HepG2 (cell line): Measurements from ENCODE around the gene LIN28B. TPM values are rescaled to one million over a fixed set of nuclear protein-coding genes. Genes with fewer than 3 reads are reported as not detected.

Experiments
- AKAP8 ChIP-seq: sonication (generic); formaldehyde crosslinking; IDR thresholded peaks from 2 replicates; pipeline ENCODE4 v1.5.1; 2020; ENCODE audit warnings: mild to moderate bottlenecking, missing genetic modification reagents
- ARNT2 ChIP-seq: sonication (generic); formaldehyde crosslinking; IDR thresholded peaks from 2 replicates; pipeline ENCODE4 v1.8.0; 2022; ENCODE audit warnings: mild to moderate bottlenecking, low read depth, missing genetic modification reagents, moderate library complexity
- CBX1 ChIP-seq: IDR thresholded peaks from one replicate; pipeline ENCODE4 v1.6.1; 2016; ENCODE audit warnings: antibody characterized with exemption, low read depth
- CHCHD3 ChIP-seq: sonication (generic); formaldehyde crosslinking; IDR thresholded peaks from 2 replicates; pipeline ENCODE4 v1.8.0; 2022; ENCODE audit warnings: mild to moderate bottlenecking, missing genetic modification reagents, moderate library complexity
- DNMT3B ChIP-seq: conservative IDR thresholded peaks from 2 replicates; pipeline ENCODE4 v1.6.1; 2016; ENCODE audit warnings: missing biosample characterization, control low read depth
- MTF1 ChIP-seq: sonication (generic); formaldehyde crosslinking; IDR thresholded peaks from 2 replicates; pipeline ENCODE4 v1.5.0; 2020; ENCODE audit warnings: missing genetic modification reagents
- MXI1 ChIP-seq: IDR thresholded peaks from 3 replicates; pipeline ENCODE4 v1.6.1; 2012; ENCODE audit warnings: low read depth, low read length, inconsistent platforms, borderline replicate concordance
- SRF ChIP-seq: IDR thresholded peaks from 2 replicates; pipeline ENCODE4 v1.6.1; 2011; ENCODE audit warnings: mild to moderate bottlenecking, low read depth, low read length, moderate library complexity
- SRSF9 ChIP-seq: fragments of 200-400 bp; formaldehyde crosslinking; IDR thresholded peaks from 2 replicates; pipeline ENCODE4 v1.6.1; 2018; ENCODE audit warnings: borderline replicate concordance, mild to moderate bottlenecking, low read depth, low read length; ENCODE audit not compliant: insufficient read depth, poor library complexity, severe bottlenecking
- TRIM24 ChIP-seq: sonication (generic); formaldehyde crosslinking; IDR thresholded peaks from 2 replicates; pipeline ENCODE4 v1.8.0; 2022; ENCODE audit warnings: mild to moderate bottlenecking, missing genetic modification reagents
- WIZ ChIP-seq: sonication (generic); formaldehyde crosslinking; IDR thresholded peaks from 2 replicates; pipeline ENCODE4 v1.5.1; 2020; ENCODE audit warnings: mild to moderate bottlenecking, missing genetic modification reagents
- ZFP41 ChIP-seq: sonication (generic); formaldehyde crosslinking; IDR thresholded peaks from 2 replicates; pipeline ENCODE4 v1.4.0; 2020; ENCODE audit warnings: mild to moderate bottlenecking, missing genetic modification reagents, borderline replicate concordance
- ZFP90 ChIP-seq: sonication (generic); formaldehyde crosslinking; IDR thresholded peaks from 2 replicates; pipeline ENCODE4 v1.8.0; 2022; ENCODE audit warnings: missing genetic modification reagents, mild to moderate bottlenecking, inconsistent platforms, borderline replicate concordance
- ZNF253 ChIP-seq: sonication (generic); formaldehyde crosslinking; IDR thresholded peaks from 2 replicates; pipeline ENCODE4 v1.8.0; 2022; ENCODE audit warnings: mild to moderate bottlenecking, missing genetic modification reagents, borderline replicate concordance
- ZNF33B ChIP-seq: sonication (generic); formaldehyde crosslinking; IDR thresholded peaks from 2 replicates; pipeline ENCODE4 v1.5.1; 2020; ENCODE audit warnings: mild to moderate bottlenecking, missing genetic modification reagents
- ZNF44 ChIP-seq: sonication (generic); formaldehyde crosslinking; IDR thresholded peaks from 2 replicates; pipeline ENCODE4 v1.5.1; 2020; ENCODE audit warnings: mild to moderate bottlenecking, missing genetic modification reagents
- ZNF484 ChIP-seq: sonication (generic); formaldehyde crosslinking; IDR thresholded peaks from 2 replicates; pipeline ENCODE4 v1.5.1; 2020; ENCODE audit warnings: mild to moderate bottlenecking, low read depth, missing genetic modification reagents, borderline replicate concordance
- ZNF547 ChIP-seq: sonication (generic); formaldehyde crosslinking; IDR thresholded peaks from 2 replicates; pipeline ENCODE4 v1.5.1; 2020; ENCODE audit warnings: mild to moderate bottlenecking, missing genetic modification reagents
- ZNF564 ChIP-seq: sonication (generic); formaldehyde crosslinking; IDR thresholded peaks from 2 replicates; pipeline ENCODE4 v1.8.1; 2023; ENCODE audit warnings: mild to moderate bottlenecking, missing genetic modification reagents
- ZNF672 ChIP-seq: sonication (generic); formaldehyde crosslinking; IDR thresholded peaks from 2 replicates; pipeline ENCODE4 v1.8.1; 2022; ENCODE audit warnings: missing genetic modification reagents
- ZNF747 ChIP-seq: sonication (generic); formaldehyde crosslinking; IDR thresholded peaks from 2 replicates; pipeline ENCODE4 v1.8.1; 2023; ENCODE audit warnings: missing genetic modification reagents, mild to moderate bottlenecking, borderline replicate concordance
- ZNF776 ChIP-seq: sonication (generic); formaldehyde crosslinking; IDR thresholded peaks from 2 replicates; pipeline ENCODE4 v1.4.0; 2020; ENCODE audit warnings: mild to moderate bottlenecking, missing genetic modification reagents
- polyA plus RNA-seq, 8 experiments: library from polyadenylated mRNA; depleted of rRNA in 3 of 8; stranded (reverse) in 7 of 8; unstranded in 1 of 8; fragments of >200 nt; fragmentation: Illumina TruSeq in 4 of 8; extraction: Trizol in 4 of 8; gene quantifications; 2 replicates each; pipeline versions ENCODE4 v1.2.1 to v1.2.3, GENCODE V29; 2011 to 2016; ENCODE audit warnings: low read depth in 4 of 8, missing spikeins in 1 of 8, mixed read lengths in 1 of 8; ENCODE audit not compliant: insufficient read depth in 1 of 8
- total RNA-seq, 5 experiments: library from RNA; depleted of rRNA; stranded (reverse); fragments of >200 nt; fragmentation: Illumina TruSeq; extraction: Trizol; gene quantifications; 2 replicates each; pipeline ENCODE4 v1.2.3, GENCODE V29; 2016; ENCODE audit warnings: low read depth in 1 of 5
- TF ChIP-seq, protein P1 (sequence below): sonication (generic); formaldehyde crosslinking; IDR thresholded peaks from 2 replicates; pipeline ENCODE4 v1.4.0; 2020; ENCODE audit warnings: missing genetic modification reagents
- TF ChIP-seq, protein P2 (sequence below): sonication (generic); formaldehyde crosslinking; IDR thresholded peaks from 2 replicates; pipeline ENCODE4 v1.4.0; 2020; ENCODE audit warnings: missing genetic modification reagents; ENCODE audit errors: not compliant biosample characterization
- TF ChIP-seq, protein P3 (sequence below): sonication (generic); formaldehyde crosslinking; IDR thresholded peaks from 2 replicates; pipeline ENCODE4 v1.4.0; 2020; ENCODE audit warnings: missing genetic modification reagents
- TF ChIP-seq, protein P4 (sequence below): sonication (generic); formaldehyde crosslinking; IDR thresholded peaks from 2 replicates; pipeline ENCODE4 v1.4.0; 2020; ENCODE audit warnings: missing genetic modification reagents
- TF ChIP-seq, protein P5 (sequence below): conservative IDR thresholded peaks from 2 replicates; pipeline ENCODE4 v1.6.1; 2018; ENCODE audit warnings: missing genetic modification reagents

LIN28B gene
- total and polyA plus RNA-seq, 2 of the 13 experiments (the other 11 are each of a cell fraction or from before 2014, with no cell fraction given) = 14.5 to 56.8 TPM

DNA sequence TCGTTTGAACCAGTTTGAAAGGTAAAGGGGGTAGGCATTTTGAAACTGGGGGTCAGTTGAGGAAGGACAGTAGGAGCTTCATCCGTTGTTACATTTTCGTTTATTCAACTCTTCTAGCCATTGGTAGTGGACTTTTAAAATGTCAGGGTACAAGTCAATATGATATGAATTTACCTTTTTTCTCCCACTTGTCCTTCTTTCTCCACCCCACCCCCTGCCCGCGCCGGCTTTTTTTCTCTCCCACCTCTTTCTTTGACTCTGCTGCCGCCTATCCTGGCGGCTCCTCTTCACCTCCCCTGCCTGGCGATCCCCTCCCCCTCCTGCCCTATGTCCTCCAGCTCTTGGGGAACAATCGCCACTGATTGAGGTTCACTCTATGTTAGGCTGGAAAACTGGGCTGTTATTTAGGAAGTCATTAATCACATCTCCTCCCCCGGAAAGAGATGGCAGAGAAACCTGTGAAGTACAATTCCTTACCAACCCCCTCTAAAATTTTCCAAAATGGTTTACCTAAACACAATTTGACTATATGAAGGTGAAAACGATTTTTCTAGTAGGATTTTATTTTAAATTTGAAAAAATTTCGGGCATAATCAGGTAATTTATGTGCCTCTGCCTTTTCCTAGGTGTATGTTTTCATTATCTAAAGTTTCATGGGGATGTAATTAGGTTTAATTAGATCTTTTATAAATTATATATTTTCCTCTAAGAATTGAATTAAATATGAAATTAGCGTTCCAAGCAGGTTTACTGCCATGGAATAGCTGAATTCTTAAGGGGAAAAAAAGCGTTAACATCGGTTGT, 778 bp upstream of the LIN28B start (continued):
- TF ChIP-seq, protein P1, sequence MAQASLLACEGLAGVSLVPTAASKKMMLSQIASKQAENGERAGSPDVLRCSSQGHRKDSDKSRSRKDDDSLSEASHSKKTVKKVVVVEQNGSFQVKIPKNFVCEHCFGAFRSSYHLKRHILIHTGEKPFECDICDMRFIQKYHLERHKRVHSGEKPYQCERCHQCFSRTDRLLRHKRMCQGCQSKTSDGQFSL (CRISPR knock-in tag) = no peak
- TF ChIP-seq AKAP8 (CRISPR knock-in tag) = no peak
- no peak for TF ChIP-seq MTF1 (CRISPR knock-in tag)
- no peak for TF ChIP-seq DNMT3B (CRISPR knock-in tag)
- no peak for TF ChIP-seq ZNF44 (CRISPR knock-in tag)
- TF ChIP-seq, protein P2, sequence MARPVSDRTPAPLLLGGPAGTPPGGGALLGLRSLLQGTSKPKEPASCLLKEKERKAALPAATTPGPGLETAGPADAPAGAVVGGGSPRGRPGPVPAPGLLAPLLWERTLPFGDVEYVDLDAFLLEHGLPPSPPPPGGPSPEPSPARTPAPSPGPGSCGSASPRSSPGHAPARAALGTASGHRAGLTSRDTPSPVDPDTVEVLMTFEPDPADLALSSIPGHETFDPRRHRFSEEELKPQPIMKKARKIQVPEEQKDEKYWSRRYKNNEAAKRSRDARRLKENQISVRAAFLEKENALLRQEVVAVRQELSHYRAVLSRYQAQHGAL (CRISPR knock-in tag) = no peak
- no peak for TF ChIP-seq ZNF747
- TF ChIP-seq, protein P3, sequence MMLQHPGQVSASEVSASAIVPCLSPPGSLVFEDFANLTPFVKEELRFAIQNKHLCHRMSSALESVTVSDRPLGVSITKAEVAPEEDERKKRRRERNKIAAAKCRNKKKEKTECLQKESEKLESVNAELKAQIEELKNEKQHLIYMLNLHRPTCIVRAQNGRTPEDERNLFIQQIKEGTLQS (CRISPR knock-in tag) = no peak
- TF ChIP-seq ZFP90 (CRISPR knock-in tag) = no peak
- TF ChIP-seq ARNT2 (CRISPR knock-in tag) = no peak
- TF ChIP-seq SRSF9 = no peak
- no peak for TF ChIP-seq ZNF672 (CRISPR knock-in tag)
- no peak for TF ChIP-seq WIZ
- TF ChIP-seq ZNF33B = no peak
- no peak for TF ChIP-seq ZNF484 (CRISPR knock-in tag)
- no peak for TF ChIP-seq MXI1
- no peak for TF ChIP-seq ZNF776 (CRISPR knock-in tag)
- TF ChIP-seq CHCHD3 (CRISPR knock-in tag) = no peak
- no peak for TF ChIP-seq CBX1
- TF ChIP-seq, protein P4, sequence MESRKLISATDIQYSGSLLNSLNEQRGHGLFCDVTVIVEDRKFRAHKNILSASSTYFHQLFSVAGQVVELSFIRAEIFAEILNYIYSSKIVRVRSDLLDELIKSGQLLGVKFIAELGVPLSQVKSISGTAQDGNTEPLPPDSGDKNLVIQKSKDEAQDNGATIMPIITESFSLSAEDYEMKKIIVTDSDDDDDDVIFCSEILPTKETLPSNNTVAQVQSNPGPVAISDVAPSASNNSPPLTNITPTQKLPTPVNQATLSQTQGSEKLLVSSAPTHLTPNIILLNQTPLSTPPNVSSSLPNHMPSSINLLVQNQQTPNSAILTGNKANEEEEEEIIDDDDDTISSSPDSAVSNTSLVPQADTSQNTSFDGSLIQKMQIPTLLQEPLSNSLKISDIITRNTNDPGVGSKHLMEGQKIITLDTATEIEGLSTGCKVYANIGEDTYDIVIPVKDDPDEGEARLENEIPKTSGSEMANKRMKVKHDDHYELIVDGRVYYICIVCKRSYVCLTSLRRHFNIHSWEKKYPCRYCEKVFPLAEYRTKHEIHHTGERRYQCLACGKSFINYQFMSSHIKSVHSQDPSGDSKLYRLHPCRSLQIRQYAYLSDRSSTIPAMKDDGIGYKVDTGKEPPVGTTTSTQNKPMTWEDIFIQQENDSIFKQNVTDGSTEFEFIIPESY (CRISPR knock-in tag) = no peak
- no peak for TF ChIP-seq TRIM24 (CRISPR knock-in tag)
- TF ChIP-seq, protein P5, sequence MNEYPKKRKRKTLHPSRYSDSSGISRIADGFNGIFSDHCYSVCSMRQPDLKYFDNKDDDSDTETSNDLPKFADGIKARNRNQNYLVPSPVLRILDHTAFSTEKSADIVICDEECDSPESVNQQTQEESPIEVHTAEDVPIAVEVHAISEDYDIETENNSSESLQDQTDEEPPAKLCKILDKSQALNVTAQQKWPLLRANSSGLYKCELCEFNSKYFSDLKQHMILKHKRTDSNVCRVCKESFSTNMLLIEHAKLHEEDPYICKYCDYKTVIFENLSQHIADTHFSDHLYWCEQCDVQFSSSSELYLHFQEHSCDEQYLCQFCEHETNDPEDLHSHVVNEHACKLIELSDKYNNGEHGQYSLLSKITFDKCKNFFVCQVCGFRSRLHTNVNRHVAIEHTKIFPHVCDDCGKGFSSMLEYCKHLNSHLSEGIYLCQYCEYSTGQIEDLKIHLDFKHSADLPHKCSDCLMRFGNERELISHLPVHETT (CRISPR knock-in tag) = no peak
- TF ChIP-seq ZNF564 = no peak
- TF ChIP-seq ZNF547 (CRISPR knock-in tag) = no peak
- TF ChIP-seq ZNF253 (CRISPR knock-in tag) = no peak
- TF ChIP-seq SRF = no peak
- TF ChIP-seq ZFP41 = no peak
